ENCODE measurements around the gene MAPK10.
"Not testable (repeated sequence)": the region's sequence is repeated elsewhere in the genome, so short reads cannot be mapped to it uniquely, and the experiment has no call there.

MAPK10 gene

DNA sequence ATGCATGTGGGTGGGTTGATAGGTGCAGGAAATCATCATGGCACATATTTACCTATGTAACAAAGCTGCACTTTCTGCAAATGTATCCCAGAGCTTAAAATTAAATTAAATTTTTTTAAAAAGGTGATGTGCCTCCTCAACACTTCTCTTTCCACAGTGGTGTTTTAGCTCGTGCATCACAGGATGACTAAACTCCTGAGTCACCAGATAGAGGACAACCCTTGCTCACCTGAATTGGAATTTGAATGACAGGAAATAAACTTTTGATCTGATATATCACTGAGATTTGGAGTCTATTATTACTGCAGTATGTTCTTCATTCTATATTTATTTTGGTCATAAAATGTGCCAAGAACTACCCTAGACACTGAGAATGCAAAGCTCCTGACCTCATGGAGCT lies 185.3 kb downstream of the MAPK10 start:
- Histone ChIP-seq H3K27ac (ENCODE audit: low read depth, low read length) (no peak overlapping the region), H3K36me3 (ENCODE audit: control insufficient read depth in 1 of 2, insufficient read depth in 2 of 2, low read length in 2 of 2) (no peaks in the 10 kb centered on the region), H3K9me3 (ENCODE audit: control insufficient read depth in 1 of 2, low read length in 2 of 2) (peaks cover 0 to 3% of the 10 kb centered on the region in 2 donors), H3K4me3 (ENCODE audit: low read depth in 1 of 2, low read length in 2 of 2) (no peak overlapping the region), H3K9ac (ENCODE audit: low read depth in 1 of 2, low read length in 2 of 2) (no peak overlapping the region), H3K4me1 (ENCODE audit: control insufficient read depth in 1 of 2, insufficient read depth in 2 of 2, low read length in 2 of 2) (no peaks in the 10 kb centered on the region), H3K27me3 (ENCODE audit: control insufficient read depth in 1 of 2, insufficient read depth in 2 of 2, low read length in 2 of 2) (no peaks in the 10 kb centered on the region)

DNA sequence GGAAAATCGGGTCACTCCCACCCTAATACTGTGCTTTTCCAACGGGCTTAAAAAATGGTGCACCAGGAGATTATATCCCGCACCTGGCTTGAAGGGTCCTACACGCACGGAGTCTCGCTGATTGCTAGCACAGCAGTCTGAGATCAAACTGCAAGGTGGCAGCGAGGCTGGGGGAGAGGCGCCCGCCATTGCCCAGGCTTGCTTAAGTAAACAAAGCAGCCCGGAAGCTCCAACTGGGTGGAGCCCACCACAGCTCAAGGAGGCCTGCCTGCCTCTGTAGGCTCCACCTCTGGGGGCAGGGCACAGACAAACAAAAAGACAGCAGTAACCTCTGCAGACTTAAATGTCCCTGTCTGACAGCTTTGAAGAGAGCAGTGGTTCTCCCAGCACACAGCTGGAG lies 191.5 kb downstream of the MAPK10 start:
- not testable (repeated sequence) for H3K4me3 ChIP-seq (ENCODE audit: low read depth in 1 of 2, low read length in 2 of 2); H3K36me3 ChIP-seq (ENCODE audit: control insufficient read depth in 1 of 2, insufficient read depth in 2 of 2, low read length in 2 of 2); H3K9me3 ChIP-seq (ENCODE audit: control insufficient read depth in 1 of 2, low read length in 2 of 2); H3K4me1 ChIP-seq (ENCODE audit: control insufficient read depth in 1 of 2, insufficient read depth in 2 of 2, low read length in 2 of 2); H3K27me3 ChIP-seq (ENCODE audit: control insufficient read depth in 1 of 2, insufficient read depth in 2 of 2, low read length in 2 of 2); H3K27ac ChIP-seq (ENCODE audit: low read depth, low read length); H3K9ac ChIP-seq (ENCODE audit: low read depth in 1 of 2, low read length in 2 of 2)

DNA sequence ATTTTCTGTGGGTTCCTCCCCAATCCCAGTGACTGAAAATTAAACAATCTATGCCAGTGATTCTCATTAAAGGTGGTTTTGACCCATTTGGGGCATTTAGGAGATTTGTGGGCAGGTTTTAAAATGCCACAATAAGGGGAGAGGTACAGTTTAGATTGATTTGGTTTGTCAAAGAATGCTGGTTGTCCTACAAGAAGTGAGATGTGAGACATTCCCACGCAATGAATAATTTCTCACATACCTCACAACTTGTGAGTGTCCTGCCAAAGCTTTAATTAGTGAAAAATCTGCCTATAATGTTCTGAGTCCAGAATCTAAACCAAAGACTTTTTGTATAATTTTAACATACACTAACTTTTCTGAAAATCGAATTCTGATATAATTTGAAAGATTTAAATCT lies 199.4 kb downstream of the MAPK10 start:
- Histone ChIP-seq H3K27ac (ENCODE audit: low read depth, low read length) (no peak overlapping the region), H3K36me3 (ENCODE audit: control insufficient read depth in 1 of 2, insufficient read depth in 2 of 2, low read length in 2 of 2) (no peaks in the 10 kb centered on the region), H3K4me3 (ENCODE audit: low read depth in 1 of 2, low read length in 2 of 2) (no peak overlapping the region), H3K27me3 (ENCODE audit: control insufficient read depth in 1 of 2, insufficient read depth in 2 of 2, low read length in 2 of 2) (no peaks in the 10 kb centered on the region), H3K9ac (ENCODE audit: low read depth in 1 of 2, low read length in 2 of 2) (no peak overlapping the region), H3K9me3 (ENCODE audit: control insufficient read depth in 1 of 2, low read length in 2 of 2) (no peaks in the 10 kb centered on the region), H3K4me1 (ENCODE audit: control insufficient read depth in 1 of 2, insufficient read depth in 2 of 2, low read length in 2 of 2) (no peaks in the 10 kb centered on the region)

DNA sequence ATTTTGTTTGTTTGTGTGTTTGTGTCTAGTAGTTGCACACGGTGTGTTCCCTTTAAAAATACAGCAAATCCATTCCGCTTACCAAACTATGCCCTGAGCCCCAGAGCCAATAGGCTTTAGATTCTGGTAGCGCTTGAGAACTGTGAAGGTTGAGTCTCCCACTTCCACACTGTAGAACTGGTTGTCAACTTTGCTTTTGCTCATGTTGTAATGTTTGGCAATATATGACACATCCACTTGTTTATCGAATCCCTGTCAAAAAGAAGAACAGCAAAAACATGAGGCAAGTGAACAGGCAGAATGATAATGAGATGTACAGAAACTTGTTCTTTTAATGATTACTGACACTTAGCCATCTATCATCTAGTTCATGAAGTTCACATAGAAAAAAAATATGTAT lies 200.6 kb downstream of the MAPK10 start:
- H3K36me3 ChIP-seq (ENCODE audit: control insufficient read depth in 1 of 2, insufficient read depth in 2 of 2, low read length in 2 of 2): no peaks in the 10 kb centered on the region
- no peak overlapping the region for H3K4me3 ChIP-seq (ENCODE audit: low read depth in 1 of 2, low read length in 2 of 2)
- H3K9ac ChIP-seq (ENCODE audit: low read depth in 1 of 2, low read length in 2 of 2): no peak overlapping the region
- no peaks in the 10 kb centered on the region for H3K4me1 ChIP-seq (ENCODE audit: control insufficient read depth in 1 of 2, insufficient read depth in 2 of 2, low read length in 2 of 2)
- H3K27me3 ChIP-seq (ENCODE audit: control insufficient read depth in 1 of 2, insufficient read depth in 2 of 2, low read length in 2 of 2): no peaks in the 10 kb centered on the region
- H3K9me3 ChIP-seq (ENCODE audit: control insufficient read depth in 1 of 2, low read length in 2 of 2): no peaks in the 10 kb centered on the region
- H3K27ac ChIP-seq (ENCODE audit: low read depth, low read length): no peak overlapping the region

DNA sequence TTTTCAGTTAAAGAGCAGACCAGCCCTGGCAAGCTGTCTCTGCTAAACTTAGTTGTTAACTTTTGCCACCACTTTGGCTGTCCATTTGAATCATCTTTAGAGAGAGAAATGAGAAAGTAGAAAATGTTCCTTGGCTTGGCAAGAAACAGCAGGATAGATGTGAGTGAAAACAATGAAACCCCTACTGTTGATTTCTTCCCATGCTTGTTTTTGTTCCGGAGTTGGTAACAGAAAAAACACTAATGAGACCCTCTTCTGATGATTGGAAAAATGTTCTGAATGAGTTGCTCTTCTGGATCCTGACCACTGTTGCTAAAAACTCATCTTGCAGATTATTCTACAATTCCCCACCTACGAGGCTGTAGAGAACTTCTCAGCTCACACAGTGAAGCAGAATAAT lies 203.3 kb downstream of the MAPK10 start:
- no peaks in the 10 kb centered on the region for H3K4me1 ChIP-seq (ENCODE audit: control insufficient read depth in 1 of 2, insufficient read depth in 2 of 2, low read length in 2 of 2)
- no peak overlapping the region for H3K4me3 ChIP-seq (ENCODE audit: low read depth in 1 of 2, low read length in 2 of 2)
- no peak overlapping the region for H3K9ac ChIP-seq (ENCODE audit: low read depth in 1 of 2, low read length in 2 of 2)
- H3K27ac ChIP-seq (ENCODE audit: low read depth, low read length): no peak overlapping the region
- H3K27me3 ChIP-seq (ENCODE audit: control insufficient read depth in 1 of 2, insufficient read depth in 2 of 2, low read length in 2 of 2): no peaks in the 10 kb centered on the region
- no peaks in the 10 kb centered on the region for H3K9me3 ChIP-seq (ENCODE audit: control insufficient read depth in 1 of 2, low read length in 2 of 2)
- H3K36me3 ChIP-seq (ENCODE audit: control insufficient read depth in 1 of 2, insufficient read depth in 2 of 2, low read length in 2 of 2): no peaks in the 10 kb centered on the region

DNA sequence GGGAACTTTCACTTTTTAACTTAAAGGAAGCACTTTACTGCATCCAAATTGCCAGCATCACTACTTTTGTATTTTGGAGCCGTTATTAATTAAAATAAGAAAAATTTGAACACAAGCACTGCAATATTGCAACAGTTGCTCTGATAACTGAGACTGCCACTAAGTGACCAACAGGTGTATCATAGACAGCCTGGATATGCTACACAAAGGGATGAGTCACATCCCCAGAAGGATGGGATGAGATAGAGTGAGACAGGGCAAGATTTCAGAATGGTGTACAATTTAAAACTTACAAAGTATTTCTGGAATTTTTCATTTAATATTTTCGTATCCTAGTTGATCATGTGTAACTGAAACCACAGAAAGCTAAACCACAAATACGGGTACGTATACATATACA lies 204.1 kb downstream of the MAPK10 start:
- H3K27me3 ChIP-seq (ENCODE audit: control insufficient read depth in 1 of 2, insufficient read depth in 2 of 2, low read length in 2 of 2): no peaks in the 10 kb centered on the region
- no peak overlapping the region for H3K9ac ChIP-seq (ENCODE audit: low read depth in 1 of 2, low read length in 2 of 2)
- H3K9me3 ChIP-seq (ENCODE audit: control insufficient read depth in 1 of 2, low read length in 2 of 2): no peaks in the 10 kb centered on the region
- no peaks in the 10 kb centered on the region for H3K4me1 ChIP-seq (ENCODE audit: control insufficient read depth in 1 of 2, insufficient read depth in 2 of 2, low read length in 2 of 2)
- H3K4me3 ChIP-seq (ENCODE audit: low read depth in 1 of 2, low read length in 2 of 2): no peak overlapping the region
- H3K36me3 ChIP-seq (ENCODE audit: control insufficient read depth in 1 of 2, insufficient read depth in 2 of 2, low read length in 2 of 2): no peaks in the 10 kb centered on the region
- H3K27ac ChIP-seq (ENCODE audit: low read depth, low read length): no peak overlapping the region

DNA sequence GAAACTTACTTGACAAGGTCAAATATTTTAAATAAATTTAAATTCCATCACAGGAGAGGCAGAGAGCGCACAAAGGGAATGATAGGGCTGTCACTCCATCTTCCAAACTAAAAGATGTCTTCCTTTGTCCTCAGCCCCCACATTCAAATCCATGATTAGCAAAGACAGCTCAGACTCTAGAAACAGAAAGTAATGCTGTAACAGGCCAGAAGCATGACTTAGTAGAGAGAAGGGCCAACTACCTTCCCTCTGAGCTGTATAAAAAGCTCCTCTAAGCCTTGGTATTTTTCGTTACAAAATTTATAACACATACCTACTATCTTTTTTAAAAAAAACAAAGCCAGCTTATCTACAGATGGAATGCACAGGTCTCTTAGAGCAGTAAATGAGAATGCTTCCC lies 207.4 kb downstream of the MAPK10 start:
- Histone ChIP-seq H3K27ac (ENCODE audit: low read depth, low read length) (no peak overlapping the region), H3K4me1 (ENCODE audit: control insufficient read depth in 1 of 2, insufficient read depth in 2 of 2, low read length in 2 of 2) (no peaks in the 10 kb centered on the region), H3K27me3 (ENCODE audit: control insufficient read depth in 1 of 2, insufficient read depth in 2 of 2, low read length in 2 of 2) (no peaks in the 10 kb centered on the region), H3K4me3 (ENCODE audit: low read depth in 1 of 2, low read length in 2 of 2) (no peak overlapping the region), H3K9me3 (ENCODE audit: control insufficient read depth in 1 of 2, low read length in 2 of 2) (no peaks in the 10 kb centered on the region), H3K36me3 (ENCODE audit: control insufficient read depth in 1 of 2, insufficient read depth in 2 of 2, low read length in 2 of 2) (no peaks in the 10 kb centered on the region), H3K9ac (ENCODE audit: low read depth in 1 of 2, low read length in 2 of 2) (no peak overlapping the region)

DNA sequence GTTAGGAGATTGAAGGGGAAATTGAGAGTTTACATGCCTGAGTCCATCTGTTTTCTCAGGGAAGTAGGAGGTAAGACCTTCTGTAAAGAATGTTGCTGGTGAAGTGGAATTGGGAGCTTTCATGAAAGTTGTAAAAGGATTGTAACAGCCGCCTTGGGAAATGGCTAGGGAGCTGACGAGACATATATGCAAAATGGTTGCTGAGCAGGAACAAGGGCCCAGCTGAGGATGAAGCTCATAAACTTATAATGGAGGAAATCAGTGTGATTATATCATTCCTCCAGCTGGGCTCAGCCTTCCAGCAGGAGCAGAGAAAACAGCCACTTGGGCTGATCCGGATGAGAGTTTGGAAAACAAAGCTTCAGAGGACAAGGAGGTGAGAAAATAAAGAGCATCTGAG lies 208.7 kb downstream of the MAPK10 start:
- Histone ChIP-seq H3K9me3 (ENCODE audit: control insufficient read depth in 1 of 2, low read length in 2 of 2) (no peaks in the 10 kb centered on the region), H3K4me1 (ENCODE audit: control insufficient read depth in 1 of 2, insufficient read depth in 2 of 2, low read length in 2 of 2) (no peaks in the 10 kb centered on the region), H3K4me3 (ENCODE audit: low read depth in 1 of 2, low read length in 2 of 2) (no peak overlapping the region), H3K36me3 (ENCODE audit: control insufficient read depth in 1 of 2, insufficient read depth in 2 of 2, low read length in 2 of 2) (no peaks in the 10 kb centered on the region), H3K9ac (ENCODE audit: low read depth in 1 of 2, low read length in 2 of 2) (no peak overlapping the region), H3K27me3 (ENCODE audit: control insufficient read depth in 1 of 2, insufficient read depth in 2 of 2, low read length in 2 of 2) (no peaks in the 10 kb centered on the region), H3K27ac (ENCODE audit: low read depth, low read length) (no peak overlapping the region)

DNA sequence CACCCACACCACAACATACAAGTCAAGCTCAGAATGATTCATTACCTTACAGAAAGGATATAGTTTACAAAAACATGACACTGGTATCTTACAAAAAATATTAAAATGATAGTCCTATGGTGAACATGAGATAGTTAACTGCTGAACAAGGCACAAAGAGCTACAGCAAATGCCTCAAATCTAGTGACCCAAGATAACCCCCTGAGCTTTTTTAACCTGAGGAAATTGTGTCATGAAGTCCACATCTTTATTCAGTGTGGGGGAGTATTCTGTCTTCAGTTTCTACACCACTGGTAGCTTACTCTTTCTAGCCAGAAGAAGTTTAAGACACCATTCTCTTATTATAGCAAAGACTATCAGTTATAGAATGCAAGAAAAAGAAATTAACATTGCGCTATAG lies 218.7 kb downstream of the MAPK10 start:
- H3K9me3 ChIP-seq (ENCODE audit: control insufficient read depth in 1 of 2, low read length in 2 of 2): no peaks in the 10 kb centered on the region
- no peak overlapping the region for H3K9ac ChIP-seq (ENCODE audit: low read depth in 1 of 2, low read length in 2 of 2)
- H3K36me3 ChIP-seq (ENCODE audit: control insufficient read depth in 1 of 2, insufficient read depth in 2 of 2, low read length in 2 of 2): no peaks in the 10 kb centered on the region
- H3K27me3 ChIP-seq (ENCODE audit: control insufficient read depth in 1 of 2, insufficient read depth in 2 of 2, low read length in 2 of 2): no peaks in the 10 kb centered on the region
- H3K4me3 ChIP-seq (ENCODE audit: low read depth in 1 of 2, low read length in 2 of 2): no peak overlapping the region
- no peaks in the 10 kb centered on the region for H3K4me1 ChIP-seq (ENCODE audit: control insufficient read depth in 1 of 2, insufficient read depth in 2 of 2, low read length in 2 of 2)
- H3K27ac ChIP-seq (ENCODE audit: low read depth, low read length): no peak overlapping the region

DNA sequence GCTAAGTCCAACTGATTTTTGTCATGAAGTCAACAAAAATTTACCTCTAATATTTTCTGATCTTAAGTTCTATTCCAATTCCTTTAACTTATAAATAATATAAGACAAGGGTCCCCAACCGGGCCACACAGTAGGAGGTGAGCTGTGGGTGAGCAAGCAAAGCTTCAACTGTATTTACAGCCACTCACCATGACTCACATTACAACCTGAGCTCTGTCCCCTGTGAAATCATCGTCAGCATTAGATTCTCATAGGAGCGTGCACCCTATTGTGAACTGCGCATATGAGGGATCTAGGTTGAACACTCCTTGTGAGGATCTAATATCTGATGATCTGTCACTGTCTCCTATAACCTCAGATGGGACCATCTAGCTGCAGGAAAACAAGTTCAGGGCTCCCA lies 227.4 kb downstream of the MAPK10 start:
- Histone ChIP-seq H3K27me3 (ENCODE audit: control insufficient read depth in 1 of 2, insufficient read depth in 2 of 2, low read length in 2 of 2) (no peaks in the 10 kb centered on the region), H3K36me3 (ENCODE audit: control insufficient read depth in 1 of 2, insufficient read depth in 2 of 2, low read length in 2 of 2) (no peaks in the 10 kb centered on the region), H3K4me3 (ENCODE audit: low read depth in 1 of 2, low read length in 2 of 2) (no peak overlapping the region), H3K4me1 (ENCODE audit: control insufficient read depth in 1 of 2, insufficient read depth in 2 of 2, low read length in 2 of 2) (no peaks in the 10 kb centered on the region), H3K9ac (ENCODE audit: low read depth in 1 of 2, low read length in 2 of 2) (no peak overlapping the region), H3K27ac (ENCODE audit: low read depth, low read length) (no peak overlapping the region), H3K9me3 (ENCODE audit: control insufficient read depth in 1 of 2, low read length in 2 of 2) (no peaks in the 10 kb centered on the region)

DNA sequence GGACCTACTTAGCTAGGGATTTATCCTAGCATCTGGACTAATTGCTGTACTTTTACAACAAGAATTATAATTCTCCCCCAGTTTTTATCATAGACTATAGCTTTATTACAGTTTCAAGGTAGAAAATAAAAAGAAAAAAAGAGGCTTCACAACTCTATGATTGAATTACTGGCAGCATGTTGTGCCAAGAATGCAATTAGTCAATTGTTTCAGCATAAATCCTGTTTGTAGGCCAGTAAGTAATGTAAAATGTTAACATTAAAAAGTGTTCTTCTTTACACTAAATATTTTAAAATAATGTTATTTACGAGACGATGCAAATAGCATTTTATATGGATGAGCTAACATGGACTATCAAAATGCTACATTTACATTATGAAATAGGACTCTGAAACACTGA lies 228.4 kb downstream of the MAPK10 start:
- Histone ChIP-seq H3K36me3 (ENCODE audit: control insufficient read depth in 1 of 2, insufficient read depth in 2 of 2, low read length in 2 of 2) (no peaks in the 10 kb centered on the region), H3K27ac (ENCODE audit: low read depth, low read length) (no peak overlapping the region), H3K9ac (ENCODE audit: low read depth in 1 of 2, low read length in 2 of 2) (no peak overlapping the region), H3K27me3 (ENCODE audit: control insufficient read depth in 1 of 2, insufficient read depth in 2 of 2, low read length in 2 of 2) (no peaks in the 10 kb centered on the region), H3K9me3 (ENCODE audit: control insufficient read depth in 1 of 2, low read length in 2 of 2) (no peaks in the 10 kb centered on the region), H3K4me3 (ENCODE audit: low read depth in 1 of 2, low read length in 2 of 2) (no peak overlapping the region), H3K4me1 (ENCODE audit: control insufficient read depth in 1 of 2, insufficient read depth in 2 of 2, low read length in 2 of 2) (no peaks in the 10 kb centered on the region)
